Cardiac fibroblast (primary cell): ENCODE data around the gene CPAMD8.
A peak's percentile ranks its signal among the peaks of the same experiment; 100 is the strongest.

Experiments
- DNase-seq, 2 donors: peaks; one replicate each; pipeline versions ENCODE4 v3.0.0 to v3.0.0-alpha.2; 2010; ENCODE audit warnings: low read depth in 2 of 2
- H3K4me3 ChIP-seq, 2 donors: replicated peaks in 1 of 2; 1 replicate in 1 of 2; 2 replicates in 1 of 2; pipeline ENCODE4 v1.5.1; 2011; ENCODE audit warnings: low read depth in 2 of 2, low read length in 2 of 2, mild to moderate bottlenecking in 2 of 2, moderate library complexity in 1 of 2
- TF ChIP-seq, protein P1 (sequence below): IDR thresholded peaks from one replicate; pipeline ENCODE4 v1.5.1; 2011; ENCODE audit warnings: low read depth, mild to moderate bottlenecking, low read length, inconsistent platforms

Gene CPAMD8

DNA sequence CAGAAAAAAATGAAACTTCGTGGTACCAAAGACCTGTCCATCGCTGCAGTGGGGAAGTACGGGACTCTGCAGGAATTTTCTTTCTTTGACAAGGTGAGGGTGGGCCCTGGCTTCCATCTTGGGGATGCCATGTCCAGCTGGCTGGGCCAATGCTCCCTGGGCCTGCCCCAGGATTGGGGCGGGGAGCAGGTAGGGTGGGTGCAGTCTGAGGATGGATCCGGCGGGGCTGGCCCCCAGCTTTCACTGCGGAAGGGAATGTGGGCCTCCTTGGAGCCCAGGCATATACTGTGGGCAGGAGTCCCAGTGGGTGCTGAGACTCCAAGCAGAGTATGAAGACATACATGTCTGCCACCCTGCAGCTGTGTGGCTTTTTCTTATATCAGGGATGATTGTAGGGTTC lies 173.5 kb downstream of the CPAMD8 start:
- no peak overlapping the region for H3K4me3 ChIP-seq
- TF ChIP-seq, protein P1, sequence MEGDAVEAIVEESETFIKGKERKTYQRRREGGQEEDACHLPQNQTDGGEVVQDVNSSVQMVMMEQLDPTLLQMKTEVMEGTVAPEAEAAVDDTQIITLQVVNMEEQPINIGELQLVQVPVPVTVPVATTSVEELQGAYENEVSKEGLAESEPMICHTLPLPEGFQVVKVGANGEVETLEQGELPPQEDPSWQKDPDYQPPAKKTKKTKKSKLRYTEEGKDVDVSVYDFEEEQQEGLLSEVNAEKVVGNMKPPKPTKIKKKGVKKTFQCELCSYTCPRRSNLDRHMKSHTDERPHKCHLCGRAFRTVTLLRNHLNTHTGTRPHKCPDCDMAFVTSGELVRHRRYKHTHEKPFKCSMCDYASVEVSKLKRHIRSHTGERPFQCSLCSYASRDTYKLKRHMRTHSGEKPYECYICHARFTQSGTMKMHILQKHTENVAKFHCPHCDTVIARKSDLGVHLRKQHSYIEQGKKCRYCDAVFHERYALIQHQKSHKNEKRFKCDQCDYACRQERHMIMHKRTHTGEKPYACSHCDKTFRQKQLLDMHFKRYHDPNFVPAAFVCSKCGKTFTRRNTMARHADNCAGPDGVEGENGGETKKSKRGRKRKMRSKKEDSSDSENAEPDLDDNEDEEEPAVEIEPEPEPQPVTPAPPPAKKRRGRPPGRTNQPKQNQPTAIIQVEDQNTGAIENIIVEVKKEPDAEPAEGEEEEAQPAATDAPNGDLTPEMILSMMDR: no peak
- DNase-seq: no peak

DNA sequence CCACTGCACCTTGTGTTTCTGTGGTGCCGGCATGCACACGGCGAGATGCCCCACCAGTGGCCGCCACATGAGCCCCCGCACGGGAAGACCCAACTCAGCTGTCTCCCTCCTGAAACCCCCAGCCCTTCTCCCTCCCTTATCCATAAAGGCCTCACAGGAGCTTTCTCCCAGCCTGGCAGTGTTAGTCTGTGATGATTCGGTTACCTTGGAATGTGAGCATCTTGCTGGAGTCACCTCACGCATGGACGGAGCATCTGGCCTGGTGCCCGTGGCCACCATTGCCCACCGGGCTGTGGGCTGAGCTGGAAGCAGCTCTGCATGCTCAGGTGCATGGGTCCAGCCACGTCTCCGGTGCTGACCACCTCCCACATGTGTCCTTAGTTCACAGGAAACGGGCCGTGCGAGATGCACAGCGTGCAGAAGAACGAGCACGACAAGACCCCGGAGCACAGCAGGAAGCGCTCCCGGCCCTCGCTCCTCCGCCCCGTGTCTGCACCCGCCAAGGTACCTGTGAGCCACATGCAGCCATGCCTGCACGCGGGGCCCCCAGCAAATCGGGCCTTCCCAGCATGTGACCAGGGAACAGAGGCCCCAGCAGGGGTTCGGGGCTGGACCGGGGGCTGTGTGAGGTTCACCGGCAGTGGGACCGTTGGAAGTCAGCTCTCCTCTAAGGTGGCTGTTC lies 175.4 kb downstream of the CPAMD8 start:
- peak in 1 of 2 donors; percentile 45 for DNase-seq
- TF ChIP-seq, protein P1: no peak

DNA sequence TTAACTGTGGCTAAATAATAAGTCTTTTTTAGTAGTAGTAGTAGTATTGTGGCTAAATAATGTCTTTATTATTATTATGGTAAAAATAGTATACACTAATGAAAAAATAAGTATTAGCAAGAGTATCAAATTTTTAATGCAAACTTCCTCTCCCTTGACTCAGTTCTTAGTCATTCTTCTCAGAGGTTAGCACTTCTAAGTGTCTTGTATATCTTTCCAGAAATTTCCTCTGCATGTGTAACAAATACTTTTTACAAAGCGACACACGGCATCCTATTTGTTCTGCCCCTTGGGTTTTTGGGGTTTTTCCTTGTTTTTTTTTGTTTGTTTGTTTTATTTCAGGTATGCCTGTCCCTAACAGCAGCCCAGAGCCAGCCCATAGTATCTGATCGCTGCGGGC lies 176.5 kb downstream of the CPAMD8 start:
- H3K4me3 ChIP-seq: no peak overlapping the region

More for the DNA sequence above, 175.4 kb downstream of the CPAMD8 start:
- H3K4me3 ChIP-seq: no peak overlapping the region

DNA sequence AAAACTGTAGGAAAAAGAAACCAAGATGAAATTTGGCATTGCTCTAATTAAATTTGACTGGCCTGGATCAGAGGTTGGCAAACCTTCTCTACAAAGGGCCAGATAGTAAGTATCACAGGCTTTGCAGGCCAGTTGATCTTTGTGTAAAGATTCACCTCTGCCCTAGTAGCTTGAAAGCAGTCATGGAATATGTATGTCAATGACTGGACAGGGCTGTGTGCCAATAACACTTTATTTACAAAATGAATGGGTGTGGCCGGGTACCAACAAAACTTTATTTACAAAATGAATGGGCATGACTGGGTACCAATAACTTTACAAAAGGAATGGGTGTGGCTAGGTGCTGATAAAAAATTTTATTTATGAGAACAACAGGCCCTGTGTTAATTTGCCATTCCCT lies 177.4 kb downstream of the CPAMD8 start:
- H3K4me3 ChIP-seq: no peak overlapping the region
- TF ChIP-seq, protein P1: no peak
- DNase-seq: peak in 1 of 2 donors; percentile 69

More for the DNA sequence above, 176.5 kb downstream of the CPAMD8 start:
- TF ChIP-seq, protein P1: no peak
- DNase-seq: peak in 1 of 2 donors; percentile 50

DNA sequence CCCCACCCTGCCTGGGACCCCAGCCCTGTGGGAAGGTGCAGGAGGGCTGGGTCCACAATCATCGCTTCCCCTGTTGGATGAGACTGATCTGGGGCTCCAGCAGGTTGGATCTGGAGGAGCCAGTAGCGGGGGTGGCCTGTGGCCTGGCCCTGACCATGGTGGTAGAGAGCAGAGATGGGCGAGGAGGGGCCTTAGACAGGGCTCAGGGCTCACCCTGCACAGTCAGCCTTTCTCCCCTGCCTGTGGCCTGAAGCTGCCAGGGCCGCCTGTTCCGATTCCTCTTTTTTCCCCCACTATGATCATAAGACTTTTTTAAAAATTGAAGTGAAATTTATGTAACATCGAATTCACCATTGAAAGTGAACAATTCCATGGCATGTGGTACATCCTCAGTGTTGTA lies 179.2 kb downstream of the CPAMD8 start:
- no peak for DNase-seq
- TF ChIP-seq, protein P1: no peak
- no peak overlapping the region for H3K4me3 ChIP-seq

DNA sequence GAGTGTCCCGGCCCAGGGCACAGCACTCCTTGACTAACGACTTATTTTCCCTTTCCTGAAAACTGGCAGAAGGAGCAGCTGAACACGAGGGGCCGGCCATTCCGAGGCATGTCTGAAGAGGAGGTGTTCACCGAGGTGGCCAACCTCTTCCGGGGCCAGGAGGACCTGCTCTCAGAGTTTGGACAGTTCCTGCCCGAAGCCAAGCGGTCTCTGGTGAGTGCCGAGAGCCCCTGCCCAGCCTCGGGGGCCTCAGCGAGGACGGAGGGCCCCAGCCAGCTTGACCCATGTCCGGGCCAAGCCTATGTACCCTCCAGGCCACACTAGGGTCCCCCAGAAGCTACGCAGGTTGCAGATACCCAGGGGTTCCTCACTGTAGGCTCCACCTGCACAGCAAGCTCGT lies 179.7 kb downstream of the CPAMD8 start:
- H3K4me3 ChIP-seq: no peak overlapping the region
- TF ChIP-seq, protein P1: no peak
- DNase-seq: no peak
